Neural progenitor cell (in vitro differentiated cells): Measurements from ENCODE around the gene SLC29A1. TPM values are rescaled to one million over a fixed set of nuclear protein-coding genes. Genes with fewer than 3 reads are reported as not detected.

Experiments used
- DNase-seq: peaks from one replicate; pipeline ENCODE4 v3.0.0-alpha.2; 2016; ENCODE audit warnings: low spot score
- H2AFZ ChIP-seq: fragments of 200-600 bp; sonication (generic); replicated peaks from 2 replicates; pipeline ENCODE4 v1.6.1; 2016; ENCODE audit warnings: antibody characterized with exemption
- H3F3A ChIP-seq: fragments of 200-600 bp; sonication (generic); 2 replicates; pipeline ENCODE4 v1.6.1; 2016; ENCODE audit warnings: antibody characterized with exemption, low read depth
- H3K27ac ChIP-seq: fragments of 200-600 bp; sonication (generic); 2 replicates; pipeline ENCODE4 v1.5.1; 2016; ENCODE audit warnings: mild to moderate bottlenecking
- H3K27me3 ChIP-seq: fragments of 200-600 bp; sonication (generic); 2 replicates; pipeline ENCODE4 v1.6.1; 2016; ENCODE audit warnings: mild to moderate bottlenecking, moderate library complexity
- H3K36me3 ChIP-seq: fragments of 200-600 bp; sonication (generic); 2 replicates; pipeline ENCODE4 v1.5.1; 2016
- H3K4me1 ChIP-seq: fragments of 200-600 bp; sonication (generic); 2 replicates; pipeline ENCODE4 v1.6.1; 2016; ENCODE audit warnings: mixed run types
- H3K4me2 ChIP-seq: fragments of 200-600 bp; sonication (generic); 2 replicates; pipeline ENCODE4 v1.6.1; 2016
- H3K4me3 ChIP-seq: fragments of 200-600 bp; sonication (generic); 2 replicates; pipeline ENCODE4 v1.5.1; 2016
- H3K79me2 ChIP-seq: fragments of 200-600 bp; sonication (generic); 2 replicates; pipeline ENCODE4 v1.6.1; 2016; ENCODE audit warnings: low read depth
- H3K9ac ChIP-seq: fragments of 200-600 bp; sonication (generic); 2 replicates; pipeline ENCODE4 v1.6.1; 2016
- H3K9me3 ChIP-seq: fragments of 200-600 bp; sonication (generic); 2 replicates; pipeline ENCODE4 v1.5.1; 2016; ENCODE audit warnings: low read depth
- H4K20me1 ChIP-seq: fragments of 200-600 bp; sonication (generic); 2 replicates; pipeline ENCODE4 v1.6.1; 2016; ENCODE audit warnings: low read depth
- H3K27ac Mint-ChIP-seq: 3 replicates; pipeline ENCODE4 v1.8.0; 2021; ENCODE audit warnings: mixed read lengths
- H3K27me3 Mint-ChIP-seq: 2 replicates; pipeline ENCODE4 v1.8.0; 2022; ENCODE audit warnings: low read depth, mild to moderate bottlenecking, inconsistent platforms, moderate library complexity, mixed read lengths; ENCODE audit not compliant: insufficient read depth
- H3K36me3 Mint-ChIP-seq: 3 replicates; pipeline ENCODE4 v1.8.0; 2021; ENCODE audit warnings: mixed read lengths
- H3K4me1 Mint-ChIP-seq: 3 replicates; pipeline ENCODE4 v1.8.0; 2021; ENCODE audit warnings: mixed read lengths
- H3K4me3 Mint-ChIP-seq: 3 replicates; pipeline ENCODE4 v1.8.0; 2021; ENCODE audit warnings: mild to moderate bottlenecking, moderate library complexity, mixed read lengths
- H3K9me3 Mint-ChIP-seq: 3 replicates; pipeline ENCODE4 v1.8.0; 2020; ENCODE audit warnings: mixed read lengths
- CTCF ChIP-seq: fragments of 200-600 bp; sonication (generic); IDR thresholded peaks from 2 replicates; pipeline ENCODE4 v1.5.1; 2017; ENCODE audit warnings: antibody characterized with exemption, mild to moderate bottlenecking
- EZH2 ChIP-seq: fragments of 200-600 bp; sonication (generic); IDR thresholded peaks from 2 replicates; pipeline ENCODE4 v1.6.1; 2017; ENCODE audit warnings: antibody characterized with exemption, mild to moderate bottlenecking, moderate library complexity
- EZH2phosphoT487 ChIP-seq: fragments of 200-600 bp; sonication (generic); IDR thresholded peaks from 2 replicates; pipeline ENCODE4 v1.6.1; 2017; ENCODE audit warnings: antibody characterized with exemption
- total RNA-seq: library from RNA; depleted of rRNA; stranded (reverse); fragments of >200 nt; gene quantifications from 2 replicates; pipeline ENCODE4 v1.2.3, GENCODE V29; 2015; ENCODE audit warnings: low replicate concordance

SLC29A1 gene
- total RNA-seq, 1 donor from 2014 or later = 34.8 TPM

DNA sequence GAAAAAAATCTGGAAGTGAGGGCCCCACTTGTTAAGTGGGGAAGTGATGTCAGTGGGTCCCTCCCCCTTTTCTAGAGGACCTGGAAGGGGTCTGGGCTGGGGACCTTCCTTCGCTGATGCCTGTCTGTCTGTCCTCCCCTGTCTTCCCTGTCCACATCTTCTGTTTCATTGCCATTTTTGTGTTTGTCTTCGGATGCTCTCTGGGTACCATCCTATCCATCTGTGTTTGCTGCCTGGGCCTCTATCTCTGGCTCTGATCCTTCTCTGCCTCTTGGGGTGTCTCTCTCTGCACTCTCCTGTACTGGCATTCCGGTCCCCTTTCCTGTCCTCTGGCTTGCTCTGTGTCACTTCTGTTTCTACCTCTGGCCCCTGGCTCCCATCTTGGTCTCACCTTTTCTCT lies 49.1 kb downstream of the SLC29A1 start:
- DNase-seq = no peak
- Histone ChIP-seq H3K4me2 (no peak overlapping the region), H4K20me1 (no peaks in the 10 kb centered on the region), H3K27ac (no peak overlapping the region), H2AFZ (no peak overlapping the region), H3K9me3 (no peaks in the 10 kb centered on the region), H3K36me3 (no peaks in the 10 kb centered on the region), H3K9ac (no peak overlapping the region), H3K79me2 (no peaks in the 10 kb centered on the region), H3K27me3 (peaks cover 48% of the 10 kb centered on the region), H3K4me3 (no peak overlapping the region), H3F3A (peaks cover 26% of the 10 kb centered on the region), H3K4me1 (peaks cover 30% of the 10 kb centered on the region)
- H3K4me3 Mint-ChIP-seq = peak overlapping the region; percentile 12
- H3K9me3 Mint-ChIP-seq = no peaks in the 10 kb centered on the region
- peaks cover 5% of the 10 kb centered on the region for H3K36me3 Mint-ChIP-seq
- no peak overlapping the region for H3K27ac Mint-ChIP-seq
- TF ChIP-seq EZH2 = no peak
- no peak for TF ChIP-seq CTCF
- no peak for TF ChIP-seq EZH2phosphoT487
- H3K27me3 Mint-ChIP-seq = peaks cover 11% of the 10 kb centered on the region
- peaks cover 43% of the 10 kb centered on the region for H3K4me1 Mint-ChIP-seq

DNA sequence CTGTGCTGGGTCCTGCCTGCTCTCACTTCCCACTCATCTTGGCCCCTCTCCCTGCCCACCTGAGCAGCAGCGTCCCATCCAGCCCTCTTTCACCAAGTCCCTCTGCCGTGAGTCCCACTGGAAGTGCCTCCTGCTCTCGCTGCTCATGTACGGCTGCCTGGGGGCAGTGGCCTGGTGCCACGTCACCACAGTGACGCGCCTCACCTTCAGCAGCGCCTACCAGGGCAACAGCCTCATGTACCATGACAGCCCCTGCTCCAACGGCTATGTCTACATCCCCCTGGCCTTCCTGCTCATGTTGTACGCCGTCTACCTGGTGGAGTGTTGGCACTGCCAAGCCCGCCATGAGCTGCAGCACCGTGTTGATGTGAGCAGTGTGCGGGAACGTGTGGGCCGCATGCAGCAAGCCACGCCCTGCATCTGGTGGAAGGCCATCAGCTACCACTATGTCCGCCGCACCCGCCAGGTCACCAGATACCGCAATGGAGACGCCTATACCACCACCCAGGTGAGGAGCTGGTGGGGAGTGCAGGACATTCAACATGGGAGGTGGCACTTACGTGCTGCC lies 49.7 kb downstream of the SLC29A1 start:
- H3K27ac Mint-ChIP-seq = no peak overlapping the region
- no peak overlapping the region for H3K4me3 ChIP-seq
- peaks cover 5% of the 10 kb centered on the region for H3K36me3 Mint-ChIP-seq
- peaks cover 16% of the 10 kb centered on the region for H3K27me3 Mint-ChIP-seq
- H3K9me3 ChIP-seq = no peaks in the 10 kb centered on the region
- no peaks in the 10 kb centered on the region for H3K36me3 ChIP-seq
- peak overlapping the region; percentile 12 for H3K4me3 Mint-ChIP-seq
- no peaks in the 10 kb centered on the region for H3K79me2 ChIP-seq
- no peaks in the 10 kb centered on the region for H4K20me1 ChIP-seq
- no peak overlapping the region for H3K4me2 ChIP-seq
- H3K4me1 Mint-ChIP-seq = peaks cover 38% of the 10 kb centered on the region
- peaks cover 20% of the 10 kb centered on the region for H3F3A ChIP-seq
- H3K27ac ChIP-seq = no peak overlapping the region
- H2AFZ ChIP-seq = no peak overlapping the region
- H3K4me1 ChIP-seq = peaks cover 26% of the 10 kb centered on the region
- H3K9ac ChIP-seq = no peak overlapping the region
- DNase-seq = no peak
- peaks cover 52% of the 10 kb centered on the region for H3K27me3 ChIP-seq
- no peak for TF ChIP-seq EZH2phosphoT487
- TF ChIP-seq CTCF = no peak
- no peak for TF ChIP-seq EZH2
- no peaks in the 10 kb centered on the region for H3K9me3 Mint-ChIP-seq

- no peak for DNase-seq
- Histone ChIP-seq H3K36me3 (no peaks in the 10 kb centered on the region), H4K20me1 (no peaks in the 10 kb centered on the region), H3K4me1 (peaks cover 21% of the 10 kb centered on the region), H3K4me2 (no peak overlapping the region), H3K27ac (no peak overlapping the region), H3K4me3 (no peak overlapping the region), H2AFZ (no peak overlapping the region), H3K9me3 (no peaks in the 10 kb centered on the region), H3K9ac (no peak overlapping the region), H3F3A (peaks cover 15% of the 10 kb centered on the region), H3K27me3 (peaks cover 57% of the 10 kb centered on the region), H3K79me2 (no peaks in the 10 kb centered on the region)
- TF ChIP-seq CTCF = no peak
- no peak for TF ChIP-seq EZH2
- TF ChIP-seq EZH2phosphoT487 = no peak
- peaks cover 16% of the 10 kb centered on the region for H3K27me3 Mint-ChIP-seq
- peaks cover 32% of the 10 kb centered on the region for H3K4me1 Mint-ChIP-seq
- no peaks in the 10 kb centered on the region for H3K9me3 Mint-ChIP-seq
- H3K4me3 Mint-ChIP-seq = no peak overlapping the region
- no peak overlapping the region for H3K27ac Mint-ChIP-seq
- H3K36me3 Mint-ChIP-seq = peaks cover 5% of the 10 kb centered on the region
Observed at GRCh38 chr6:44273617-44274016, 50.2 kb downstream of the SLC29A1 start.
